Astrocyte of the cerebellum (primary cell): Measurements from ENCODE around the gene UROD.
"Not testable (repeated sequence)": the region's sequence is repeated elsewhere in the genome, so short reads cannot be mapped to it uniquely, and the experiment has no call there.

Source experiments
- DNase-seq: peaks from one replicate; pipeline ENCODE4 v3.0.0-alpha.2; 2011; ENCODE audit warnings: low read depth
- H3K4me3 ChIP-seq: 2 replicates; pipeline ENCODE4 v1.5.1; 2011; ENCODE audit warnings: mild to moderate bottlenecking, low read depth, low read length, moderate library complexity
- CTCF ChIP-seq: IDR thresholded peaks from 2 replicates; pipeline ENCODE4 v1.5.1; 2012; ENCODE audit warnings: low read length, low read depth, moderate library complexity, mild to moderate bottlenecking; ENCODE audit errors: missing control alignments
- in situ Hi-C: cut with HindIII; loops from 2 replicates; pipeline ENCODE4 v1.10.0; 2017; ENCODE audit warnings: low sequenced_read_pairs

The UROD gene

GRCh38 chr1:45011837-45012638 lies at the start of gene UROD:
TSS of gene UROD (plus strand) at chr1:45012254. CDS start at chr1:45012266, 12 bp downstream.
- H3K4me3 ChIP-seq, result peak within 1 kb of the TSS; percentile 97
- no peak for TF ChIP-seq CTCF
- in situ Hi-C loops, result no loop called here
- peak; percentile 94 for DNase-seq

GRCh38 chr1:44962729-44963128 lies 49.3 kb upstream of the UROD start:
- in situ Hi-C loops, result no loop called here
- no peak for TF ChIP-seq CTCF

GRCh38 chr1:44964396-44964795 lies 47.7 kb upstream of the UROD start:
- H3K4me3 ChIP-seq, result no peak overlapping the region
- in situ Hi-C loops, result no loop called here
- no peak for DNase-seq
- TF ChIP-seq CTCF, result no peak

More at GRCh38 chr1:44962729-44963128, 49.3 kb upstream of the UROD start:
- no peak overlapping the region for H3K4me3 ChIP-seq
- no peak for DNase-seq

- in situ Hi-C loops, result no loop called here
Observed at GRCh38 chr1:44970317-44970716, 41.7 kb upstream of the UROD start.

DNA sequence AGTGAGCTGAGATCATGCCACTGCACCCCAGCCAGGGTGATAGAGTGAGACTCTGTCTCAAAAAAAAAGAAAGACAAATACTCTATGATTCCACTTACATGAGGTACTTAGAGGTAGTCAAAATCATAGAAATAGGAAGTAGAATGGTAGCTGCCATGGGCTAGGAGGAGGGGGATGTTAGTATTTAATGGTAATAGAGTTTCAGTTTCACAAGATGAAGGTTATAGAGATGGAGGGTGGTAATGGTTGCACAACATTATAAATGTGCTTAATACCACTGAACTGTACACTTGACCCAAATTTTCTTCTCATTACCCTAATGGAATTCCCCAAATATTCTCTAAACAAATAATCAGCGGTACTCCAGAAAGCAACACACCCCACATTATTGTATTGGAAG lies 38.4 kb upstream of the UROD start:
- in situ Hi-C loops, result no loop called here
- TF ChIP-seq CTCF, result no peak
- DNase-seq, result no peak
- H3K4me3 ChIP-seq, result no peak overlapping the region

More at GRCh38 chr1:44970317-44970716, 41.7 kb upstream of the UROD start:
- no peak for DNase-seq
- no peak overlapping the region for H3K4me3 ChIP-seq
- no peak for TF ChIP-seq CTCF

DNA sequence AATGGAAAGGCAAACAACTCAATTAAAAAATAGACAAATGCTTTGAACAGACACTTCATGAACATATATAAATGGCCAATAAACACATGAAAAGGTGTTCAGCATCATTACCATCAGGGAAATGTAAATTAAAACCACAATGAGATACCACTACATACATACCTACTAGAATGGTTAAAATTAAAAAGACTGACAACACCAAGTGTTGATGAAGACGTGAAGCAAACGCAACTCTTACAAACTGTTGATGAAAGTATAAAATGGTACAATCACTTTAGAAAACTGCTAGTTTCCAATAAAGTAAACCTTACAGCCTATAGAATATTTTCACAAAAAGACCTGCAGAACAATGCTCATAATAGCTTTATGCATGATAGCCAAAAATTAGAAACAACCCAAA lies 35.8 kb upstream of the UROD start:
- no peak for DNase-seq
- no peak for TF ChIP-seq CTCF
- H3K4me3 ChIP-seq, result no peak overlapping the region
- in situ Hi-C loops, result no loop called here

- DNase-seq, H3K4me3 ChIP-seq, in situ Hi-C loops: not testable (repeated sequence)
Observed at GRCh38 chr1:44977372-44977771, 34.7 kb upstream of the UROD start.
